ENCODE data around the gene ADARB2.

Gene ADARB2

DNA sequence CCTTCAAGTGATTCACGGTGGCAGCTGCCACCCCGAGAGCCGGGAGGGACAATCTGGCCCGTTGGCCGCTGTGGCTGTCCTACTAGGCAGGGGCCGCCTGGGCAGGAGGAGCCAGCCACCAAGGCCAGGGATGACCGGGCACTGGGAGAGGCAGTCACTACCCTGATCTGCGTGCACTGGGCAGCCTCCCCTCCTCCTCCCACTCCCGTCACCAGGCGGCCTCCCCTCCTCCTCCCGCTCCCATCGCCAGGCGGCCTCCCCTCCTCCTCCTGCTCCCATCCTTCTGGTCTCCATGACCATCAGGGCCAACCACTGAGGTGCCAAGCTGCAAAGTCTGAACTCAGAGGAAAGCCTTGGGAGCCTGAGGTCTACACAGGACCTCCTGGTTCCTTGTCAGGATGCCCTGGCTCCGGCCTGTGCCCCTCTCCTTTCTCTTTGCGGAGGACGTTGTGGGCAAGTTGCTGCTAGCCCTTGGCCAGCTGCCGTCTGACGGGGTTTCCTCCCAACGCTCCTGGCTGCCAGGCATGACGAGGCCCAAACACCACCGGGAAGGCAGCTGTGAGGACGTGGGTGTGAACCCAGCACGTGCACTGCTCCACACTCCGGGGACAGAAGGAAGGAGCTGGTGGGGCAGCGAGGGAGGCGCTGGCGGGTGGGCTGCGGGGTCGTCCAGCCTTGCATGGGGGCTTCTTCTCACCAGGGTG is 550.0 kb downstream of the ADARB2 start:
- no peak for DNase-seq (ENCODE audit: low spot score)

DNA sequence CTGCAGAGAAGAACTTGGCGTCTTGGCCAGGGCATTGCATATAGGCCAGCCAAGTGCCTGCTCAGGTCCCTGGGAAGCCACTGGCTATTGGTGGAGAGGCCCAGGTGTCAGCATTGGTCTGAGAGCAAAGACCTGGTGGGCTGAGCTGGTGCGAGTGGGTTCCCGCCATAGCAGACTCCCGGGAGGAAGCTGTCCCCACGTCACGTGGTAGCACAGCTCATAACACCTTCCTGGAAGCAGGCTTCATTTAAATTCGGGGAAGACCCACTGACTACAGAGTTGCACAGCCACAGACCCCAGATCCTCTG is 550.7 kb downstream of the ADARB2 start:
- DNase-seq (ENCODE audit: low spot score), result no peak

DNA sequence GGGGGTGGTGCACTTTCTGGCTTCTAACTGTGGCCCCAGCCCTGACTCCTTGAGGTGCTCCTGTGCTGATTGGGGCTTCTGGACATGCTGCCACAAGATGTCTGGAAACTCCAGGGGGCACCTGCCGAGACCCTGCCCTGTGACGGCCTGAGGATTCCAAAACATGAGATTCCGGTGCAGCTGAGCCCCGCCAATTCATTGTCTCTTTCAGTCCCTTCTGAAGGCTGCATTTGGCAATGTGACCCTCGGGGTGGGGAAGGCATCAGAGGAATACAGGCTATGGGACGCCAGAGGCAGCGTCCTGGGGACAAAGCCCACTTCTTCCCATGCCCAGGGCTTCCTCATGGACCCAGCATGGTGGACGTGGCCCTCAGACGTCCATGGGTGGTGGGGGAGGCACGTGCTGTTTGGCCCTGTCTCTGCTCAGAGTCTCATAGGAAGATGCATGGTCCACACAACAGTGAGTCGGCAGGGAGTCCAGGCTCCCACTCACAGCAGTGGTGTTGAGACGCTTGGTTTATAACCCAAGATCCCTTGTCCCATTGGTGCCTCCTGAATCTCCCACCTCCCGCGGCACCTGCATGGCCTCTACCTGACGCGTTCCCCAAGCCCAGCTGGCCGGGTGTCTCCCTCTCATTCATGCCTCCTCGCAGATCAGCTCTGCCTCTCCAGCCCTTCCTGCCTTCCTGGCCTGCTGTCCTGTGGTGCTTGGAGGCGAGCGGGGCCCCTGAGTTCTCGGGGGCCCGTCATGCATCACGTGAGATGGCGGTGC is 551.2 kb downstream of the ADARB2 start:
- DNase-seq (ENCODE audit: low spot score), result no peak

DNA sequence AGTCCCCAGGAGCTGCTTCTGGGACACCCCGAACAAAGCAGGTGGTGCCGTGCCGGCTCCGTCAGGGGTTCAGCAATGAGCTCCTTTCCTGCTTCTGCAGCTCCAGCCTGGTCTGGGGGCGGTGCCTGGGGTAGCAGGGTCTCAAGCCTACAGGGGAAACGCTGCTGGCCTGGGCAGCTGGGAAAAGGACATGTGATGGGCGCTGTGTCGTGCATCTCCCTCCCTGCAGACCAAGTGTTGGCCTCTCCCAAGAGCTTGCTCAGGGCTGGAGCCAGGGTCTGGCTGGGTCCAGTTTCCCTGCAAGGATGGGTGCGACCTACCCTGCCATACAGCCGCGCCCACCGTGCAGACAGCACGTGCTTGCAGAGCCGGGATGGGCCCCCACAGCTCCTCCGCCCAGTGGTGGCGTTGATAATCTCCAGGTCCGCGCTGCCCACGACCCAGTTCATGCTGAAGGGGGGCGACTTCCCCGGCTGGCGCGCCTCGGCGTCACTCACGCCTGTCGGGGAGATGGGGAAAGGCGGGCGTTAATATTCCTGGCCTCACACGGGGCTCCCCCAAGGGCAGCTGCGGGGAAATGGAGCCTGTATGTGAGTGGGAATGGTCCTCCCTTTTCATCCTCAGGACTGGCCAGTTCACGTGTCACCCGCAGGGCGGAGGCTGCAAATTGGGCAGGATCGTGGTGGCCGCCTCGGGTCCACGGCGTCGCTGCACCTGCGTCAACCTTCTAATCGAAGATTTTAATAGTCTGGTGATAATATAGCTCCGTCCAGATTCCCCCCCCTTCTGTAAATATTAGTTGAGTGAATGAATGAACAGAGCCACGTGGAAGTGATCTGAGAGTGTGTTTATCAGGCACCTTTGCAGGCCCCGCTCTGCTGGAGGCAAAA is 552.5 kb downstream of the ADARB2 start:
- no peak for DNase-seq (ENCODE audit: low spot score)

DNA sequence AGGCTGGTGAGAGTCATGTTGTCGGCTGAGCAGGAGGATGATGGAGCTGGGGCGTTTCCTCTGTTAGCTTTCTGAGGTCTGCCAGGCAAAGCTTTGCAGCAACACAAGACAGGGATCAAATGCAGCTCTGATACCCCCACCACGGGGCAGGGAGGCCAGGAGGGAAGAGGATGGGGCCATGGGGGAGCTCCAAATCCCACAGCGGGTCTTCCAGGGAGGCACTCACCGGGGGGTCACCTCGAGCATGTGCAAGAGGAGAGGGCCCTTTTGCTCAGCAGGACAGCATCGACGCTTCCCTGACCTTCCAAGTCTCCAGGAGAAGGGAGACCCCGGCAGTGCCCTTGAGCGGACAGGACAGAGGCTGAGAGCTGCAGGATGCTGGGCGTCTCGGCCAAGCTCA is 553.6 kb downstream of the ADARB2 start:
- no peak for DNase-seq (ENCODE audit: low spot score)

DNA sequence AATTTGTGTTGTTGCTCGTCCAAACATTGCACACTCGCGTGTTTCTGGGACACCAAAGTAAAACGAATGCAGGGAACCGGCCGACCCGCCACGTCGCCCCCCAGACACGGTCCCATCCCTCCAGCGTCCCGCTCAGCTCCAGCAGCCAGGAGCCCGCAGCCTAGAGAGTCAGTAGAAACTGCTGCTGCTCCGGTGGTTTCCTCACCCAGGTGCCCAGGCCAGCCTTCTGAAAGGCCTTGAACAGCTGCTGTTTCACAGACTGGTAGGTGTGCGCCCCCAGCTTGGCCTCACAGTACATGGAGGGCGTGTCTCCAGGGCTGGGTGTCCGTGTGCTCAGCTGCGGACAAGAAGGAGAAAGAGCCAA is 554.3 kb downstream of the ADARB2 start:
- DNase-seq (ENCODE audit: low spot score), result no peak

DNA sequence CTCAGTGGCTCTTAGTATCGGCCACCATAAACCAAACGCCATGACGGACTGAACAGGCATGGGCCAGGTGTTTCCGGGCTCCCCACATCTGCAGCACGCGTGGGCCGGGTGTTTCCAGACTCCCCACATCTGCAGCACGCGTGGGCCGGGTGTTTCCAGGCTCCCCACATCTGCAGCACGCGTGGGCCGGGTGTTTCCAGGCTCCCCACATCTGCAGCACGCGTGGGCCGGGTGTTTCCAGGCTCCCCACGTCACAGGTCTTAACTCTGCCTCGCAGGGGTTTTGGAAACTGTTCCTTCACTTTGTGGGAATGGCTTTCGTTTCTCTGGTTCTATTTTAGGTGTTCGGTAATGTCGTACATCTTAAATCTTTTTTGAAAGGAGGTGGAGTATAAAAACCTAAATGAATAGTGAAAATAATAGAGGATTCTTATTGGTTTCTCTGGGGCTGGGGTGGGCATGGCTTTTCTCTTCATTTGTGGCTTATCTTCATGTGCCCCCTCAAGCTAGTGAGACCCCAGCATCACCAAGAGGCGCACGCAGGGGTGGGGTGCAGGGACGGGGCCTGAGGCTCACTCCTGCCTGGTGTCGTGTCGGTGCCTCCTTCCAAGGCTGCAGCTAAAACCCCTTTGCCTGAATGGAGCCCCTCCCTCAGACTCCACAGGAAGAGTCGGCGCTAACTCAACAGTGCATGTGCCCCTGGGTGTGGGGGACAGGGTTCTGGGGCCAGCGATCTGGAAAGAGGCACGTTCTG is 554.9 kb downstream of the ADARB2 start:
- DNase-seq (ENCODE audit: low spot score), result no peak

DNA sequence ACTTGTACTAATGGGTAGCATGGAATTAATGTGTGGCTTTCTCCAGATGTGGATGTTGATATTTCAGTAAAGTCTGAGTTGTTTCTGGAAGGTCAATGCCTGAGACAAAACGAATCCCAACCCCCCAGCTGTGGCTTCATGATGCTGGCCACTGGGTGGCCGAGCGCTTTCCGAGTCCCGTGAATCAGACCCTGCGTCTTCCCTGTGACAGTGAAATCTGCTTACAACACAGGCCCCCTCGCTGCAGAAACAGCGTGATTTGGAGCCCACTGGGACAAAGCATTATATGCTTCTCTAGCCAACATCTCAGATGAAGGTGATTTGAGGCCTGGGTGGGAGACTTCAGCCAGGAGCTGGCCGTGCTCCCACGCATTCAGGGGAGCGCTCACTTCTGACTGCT is 556.5 kb downstream of the ADARB2 start:
- DNase-seq (ENCODE audit: low spot score), result no peak

DNA sequence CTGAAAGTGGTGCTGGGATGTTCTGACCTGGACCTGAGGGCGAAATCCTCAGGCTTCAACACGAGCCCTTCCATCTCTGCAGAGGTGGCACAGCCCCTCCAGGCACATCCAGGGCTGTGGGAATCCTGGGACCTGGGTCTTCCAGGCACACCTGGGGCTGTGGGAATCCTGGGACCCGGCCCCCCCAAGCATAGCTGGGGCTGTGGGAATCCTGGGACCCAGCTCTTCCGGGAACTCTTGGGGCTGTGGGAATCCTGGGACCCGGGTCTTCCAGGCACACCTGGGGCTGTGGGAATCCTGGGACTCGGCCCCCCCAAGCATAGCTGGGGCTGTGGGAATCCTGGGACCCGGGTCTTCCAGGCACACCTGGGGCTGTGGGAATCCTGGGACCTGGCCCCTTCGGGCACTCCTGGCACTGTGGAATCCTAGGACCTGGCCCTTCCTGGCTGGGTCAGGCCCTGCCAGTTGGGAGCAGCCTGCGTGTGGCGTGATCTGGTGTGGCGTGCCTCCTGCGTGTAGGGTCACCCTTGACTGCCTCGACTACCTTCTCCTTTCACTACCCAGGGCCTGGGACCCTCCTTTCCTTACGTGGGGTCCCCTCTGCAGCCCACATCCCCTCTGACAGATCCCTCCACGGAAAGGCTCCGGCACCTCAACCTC is 557.1 kb downstream of the ADARB2 start:
- no peak for DNase-seq (ENCODE audit: low spot score)

DNA sequence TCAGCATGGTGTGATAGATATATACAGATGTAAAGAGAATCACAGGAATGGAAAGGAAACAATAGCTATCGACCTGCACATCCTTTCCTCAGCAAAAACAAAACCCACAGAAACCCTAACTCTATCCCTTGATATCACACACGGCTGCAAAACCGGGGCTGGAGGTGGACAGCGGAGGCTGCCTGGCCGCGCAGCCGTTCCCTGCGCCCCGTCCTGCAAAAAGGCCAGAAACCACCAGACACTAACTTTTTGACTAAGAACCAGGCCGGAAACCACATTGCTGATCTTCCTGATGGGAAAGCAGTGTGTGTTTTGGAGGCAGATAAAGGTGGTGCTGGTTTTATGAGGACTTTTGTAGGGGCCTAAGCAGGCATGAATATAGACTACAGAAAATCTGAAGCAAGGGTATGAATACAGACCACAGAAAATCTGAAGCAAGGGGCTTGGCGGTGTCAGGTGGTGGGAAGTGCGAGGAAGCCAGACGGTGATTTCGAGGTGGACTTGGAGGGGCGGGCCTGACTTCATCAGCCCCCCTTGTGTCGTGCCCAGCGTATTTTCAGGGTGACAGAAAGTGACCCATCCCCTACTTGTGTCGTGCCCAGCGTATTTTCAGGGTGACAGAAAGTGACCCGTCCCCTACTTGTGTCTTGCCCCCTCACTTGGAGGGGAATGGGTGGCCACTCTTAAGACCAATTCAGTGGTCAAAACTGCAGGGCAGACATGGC is 557.8 kb downstream of the ADARB2 start:
- no peak for DNase-seq (ENCODE audit: low spot score)

DNA sequence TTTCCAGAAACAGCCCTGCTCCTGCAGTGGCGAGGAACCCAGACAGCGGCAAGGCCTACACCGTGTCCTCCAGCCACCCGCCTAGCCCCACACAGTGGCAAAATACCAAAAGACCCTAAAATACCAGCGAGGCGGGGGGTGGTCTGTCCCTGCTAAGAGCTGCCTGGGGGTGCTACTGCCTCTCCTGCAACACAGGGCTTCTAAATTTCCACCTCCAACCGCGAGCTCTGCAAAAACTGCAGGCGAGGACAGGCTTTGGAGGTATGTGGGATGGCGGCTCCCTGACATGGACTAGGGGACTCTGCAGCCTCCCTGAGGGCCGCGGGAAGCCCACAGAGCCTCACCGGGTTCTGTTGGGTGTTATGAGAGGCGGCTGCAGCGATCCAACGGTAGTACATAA is 558.8 kb downstream of the ADARB2 start:
- no peak for DNase-seq (ENCODE audit: low spot score)

DNA sequence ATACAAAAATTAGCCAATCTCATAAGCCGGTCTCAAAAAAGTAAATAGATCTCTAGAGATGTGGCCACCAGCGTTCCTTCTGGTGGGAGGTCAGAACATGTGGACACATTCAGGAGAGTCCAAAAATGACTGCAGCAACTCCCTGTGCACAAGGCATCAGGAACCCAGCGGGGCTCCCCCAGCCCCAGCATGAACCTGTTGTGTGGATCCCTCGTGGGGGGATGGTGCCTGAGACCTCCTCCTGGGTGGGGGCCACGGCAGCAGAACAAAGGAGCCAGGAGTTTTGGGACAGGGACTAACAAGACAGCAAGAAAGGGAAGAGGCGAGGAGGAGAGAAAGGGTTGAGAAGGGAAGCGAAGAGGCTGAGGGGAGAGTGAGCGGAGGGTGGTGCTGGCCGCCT is 559.4 kb downstream of the ADARB2 start:
- no peak for DNase-seq (ENCODE audit: low spot score)

DNA sequence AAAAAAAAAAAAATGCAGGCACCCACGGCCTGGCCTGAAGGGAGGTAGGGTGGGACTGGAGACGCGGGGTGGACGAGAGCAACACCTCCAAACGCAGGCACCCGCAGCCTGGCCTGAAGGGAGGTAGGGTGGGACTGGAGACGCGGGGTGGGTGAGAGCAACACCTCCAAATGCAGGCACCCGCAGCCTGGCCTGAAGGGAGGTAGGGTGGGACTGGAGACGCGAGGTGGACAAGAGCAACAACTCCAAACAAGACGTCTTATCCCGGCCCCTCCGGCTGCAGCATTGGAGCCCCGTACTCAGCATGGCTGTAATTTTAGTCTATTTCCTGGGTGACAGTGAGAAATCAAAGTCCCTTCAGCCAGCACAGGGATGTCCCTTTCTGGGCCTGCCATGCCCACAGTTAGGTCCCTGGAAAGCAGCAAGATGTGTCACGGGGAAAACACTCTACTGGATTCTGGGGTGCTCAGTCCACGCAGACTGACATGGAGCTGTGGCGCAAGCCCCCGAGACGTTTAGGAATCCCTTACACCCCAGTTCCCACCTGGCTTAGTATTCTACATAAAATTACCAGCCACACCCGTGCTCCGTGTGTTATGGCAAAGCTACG is 561.3 kb downstream of the ADARB2 start:
- DNase-seq (ENCODE audit: low spot score), result no peak

DNA sequence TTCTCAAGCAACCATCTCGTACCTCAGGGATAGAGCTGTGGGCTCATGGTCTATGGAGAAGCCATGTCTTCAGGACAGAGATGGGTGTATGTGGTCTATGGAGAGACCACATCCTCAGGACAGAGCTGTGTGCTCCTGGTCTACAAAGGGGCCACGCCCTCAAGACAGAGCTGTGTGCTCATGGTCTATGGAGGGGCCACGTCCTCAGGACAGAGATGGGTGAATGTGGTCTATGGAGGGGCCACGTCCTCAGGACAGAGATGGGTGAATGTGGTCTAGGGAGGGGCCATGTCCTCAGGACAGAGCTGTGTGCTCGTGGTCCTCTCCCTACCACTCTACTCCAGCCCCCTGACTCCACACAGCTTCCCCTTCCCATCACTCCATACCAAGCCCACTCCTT is 563.3 kb downstream of the ADARB2 start:
- no peak for DNase-seq (ENCODE audit: low spot score)

DNA sequence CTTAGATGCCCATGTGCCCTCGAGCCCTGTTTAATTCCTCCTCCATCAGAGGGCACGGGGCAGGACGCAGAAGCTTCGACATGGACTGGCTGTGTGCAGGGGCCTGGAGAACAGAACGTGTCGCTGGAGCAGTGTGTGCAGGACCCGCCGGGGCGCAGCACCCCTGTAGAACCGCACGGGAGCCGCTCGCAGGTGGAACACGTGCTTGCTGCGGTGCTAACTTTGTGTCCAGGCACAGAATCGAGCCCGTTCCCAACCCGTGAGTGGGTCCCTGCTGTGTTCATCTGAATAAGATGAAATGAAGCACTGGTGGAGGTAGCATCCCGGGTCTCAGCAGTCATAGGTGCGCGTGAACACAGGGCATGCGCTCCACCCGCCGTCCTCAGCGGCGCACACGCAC is 564.2 kb downstream of the ADARB2 start:
- no peak for DNase-seq (ENCODE audit: low spot score)

DNA sequence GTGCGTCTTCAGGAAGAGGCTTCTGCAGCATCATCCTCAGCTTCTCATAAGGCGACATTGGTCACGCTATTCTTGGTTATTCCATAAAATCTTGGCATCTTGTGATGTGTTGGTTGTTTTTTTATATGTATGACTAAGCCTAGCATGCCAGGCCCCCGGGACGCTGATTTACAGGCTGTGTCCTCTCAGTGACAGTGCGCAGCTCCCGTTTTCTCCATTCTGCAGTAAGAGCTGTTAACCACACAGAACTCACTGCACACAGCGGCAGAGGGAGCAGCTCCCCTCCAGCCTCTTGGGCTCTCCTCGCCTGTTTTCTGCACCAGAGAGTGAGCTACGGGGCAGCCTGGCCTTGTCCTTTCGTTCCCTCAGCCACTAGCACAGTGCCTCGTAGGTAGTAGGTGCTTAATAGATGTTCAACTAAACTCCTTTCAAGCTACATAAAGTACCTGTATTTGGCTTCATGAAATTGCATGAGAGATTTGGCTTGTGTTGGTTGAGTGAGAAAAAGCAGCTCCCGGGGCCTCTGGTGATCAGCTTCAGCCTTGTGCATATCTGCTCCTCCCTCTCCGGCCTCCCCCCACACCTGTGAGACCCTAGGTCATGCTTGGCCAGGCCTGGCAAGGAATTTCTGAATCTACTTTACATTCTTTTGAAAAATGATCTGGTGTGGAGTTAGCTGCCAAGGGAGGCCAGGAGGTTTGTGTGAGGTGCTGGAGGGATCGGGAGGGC is 564.9 kb downstream of the ADARB2 start:
- DNase-seq (ENCODE audit: low spot score), result no peak

DNA sequence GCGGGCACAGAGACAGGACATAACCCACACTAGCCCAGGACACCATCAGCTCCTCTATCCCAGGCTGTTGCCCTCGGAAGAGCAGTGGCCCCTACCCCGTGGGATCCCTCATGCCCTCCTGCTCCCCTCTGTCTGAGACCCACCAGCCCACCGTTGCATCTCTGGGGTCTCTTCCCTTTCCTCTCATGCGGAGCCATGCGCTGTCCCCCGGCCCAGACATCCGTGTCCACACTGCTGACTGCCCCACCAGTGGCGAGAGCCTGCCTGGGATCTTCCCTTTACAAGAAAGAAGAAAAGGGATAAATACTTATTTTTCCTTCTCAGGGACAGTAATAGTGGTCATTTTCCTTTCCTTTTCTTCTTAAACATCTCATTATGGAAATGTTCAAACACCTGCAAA is 565.7 kb downstream of the ADARB2 start:
- no peak for DNase-seq (ENCODE audit: low spot score)

DNA sequence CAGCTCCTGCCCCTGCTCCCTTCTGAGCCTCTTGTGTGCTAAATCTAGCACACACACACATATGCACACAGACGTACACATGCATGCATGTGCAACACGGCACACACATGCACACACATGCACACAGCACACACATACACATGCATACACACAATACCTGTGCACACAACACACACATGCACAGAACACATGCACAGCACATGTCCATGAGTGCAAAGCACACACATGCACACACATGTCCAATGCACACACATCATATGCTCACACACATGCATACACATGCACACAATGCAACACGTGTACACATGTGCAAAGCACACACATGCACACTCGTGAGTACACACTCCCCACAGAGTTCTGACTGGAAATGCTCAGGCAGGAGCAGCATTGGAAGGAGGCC is 566.1 kb downstream of the ADARB2 start:
- no peak for DNase-seq (ENCODE audit: low spot score)

DNA sequence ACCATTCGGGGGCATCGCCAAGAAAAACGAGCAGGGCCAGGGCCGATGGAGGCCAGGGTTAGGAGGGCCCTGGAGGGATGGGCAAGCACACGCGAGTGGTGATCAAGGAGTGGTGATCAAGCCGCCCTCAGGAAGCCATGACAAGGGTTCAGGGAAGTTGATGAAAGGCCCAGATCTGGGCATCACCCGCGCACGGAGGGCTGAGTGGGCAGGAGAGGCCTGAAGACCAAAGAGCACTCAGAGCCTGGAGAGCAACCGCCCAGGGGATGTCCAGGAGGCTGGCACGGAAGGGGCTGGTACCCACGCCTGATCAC is 566.5 kb downstream of the ADARB2 start:
- DNase-seq (ENCODE audit: low spot score), result no peak

Measured in HuH-7.5 (cell line).